Ishikawa (cell line): ENCODE data around the gene RPL27A.

ENCODE experiments used
- EGR1 ChIP-seq: IDR thresholded peaks from 2 replicates; pipeline ENCODE4 v1.6.1; 2012
- FOXM1 ChIP-seq: IDR thresholded peaks from 2 replicates; pipeline ENCODE4 v1.6.1; 2012; ENCODE audit warnings: low read depth, borderline replicate concordance
- MAX ChIP-seq: IDR thresholded peaks from 2 replicates; pipeline ENCODE4 v1.6.1; 2012
- NFIC ChIP-seq: IDR thresholded peaks from 2 replicates; pipeline ENCODE4 v1.6.1; 2012
- REST ChIP-seq: IDR thresholded peaks from 2 replicates; pipeline ENCODE4 v1.6.1; 2012; ENCODE audit warnings: low read depth, mild to moderate bottlenecking
- TAF1 ChIP-seq: IDR thresholded peaks from 2 replicates; pipeline ENCODE4 v1.6.1; 2012; ENCODE audit warnings: low read depth, mild to moderate bottlenecking
- TEAD4 ChIP-seq: IDR thresholded peaks from 2 replicates; pipeline ENCODE4 v1.6.1; 2012
- USF1 ChIP-seq: IDR thresholded peaks from 2 replicates; pipeline ENCODE4 v1.6.1; 2012

GRCh38 chr11:8692417-8692816, 9.8 kb downstream of the RPL27A start:
- TF ChIP-seq NFIC (no peak), REST (no peak), MAX (no peak), TAF1 (no peak), USF1 (no peak), FOXM1 (no peak), TEAD4 (no peak), EGR1 (no peak)
